BLaER1 (cell line): Measurements from ENCODE around the gene CCDC88C.

Experiments
- H3K27ac ChIP-seq: shearing (Covaris generic); formaldehyde crosslinking; 2 replicates; pipeline ENCODE4 v1.8.1; 2022
- H3K27me3 ChIP-seq: shearing (Covaris generic); formaldehyde crosslinking; 2 replicates; pipeline ENCODE4 v1.8.1; 2022
- H3K36me3 ChIP-seq: shearing (Covaris generic); formaldehyde crosslinking; 2 replicates; pipeline ENCODE4 v1.8.1; 2022
- H3K4me1 ChIP-seq: shearing (Covaris generic); formaldehyde crosslinking; 2 replicates; pipeline ENCODE4 v1.8.1; 2022
- H3K4me2 ChIP-seq: shearing (Covaris generic); formaldehyde crosslinking; 2 replicates; pipeline ENCODE4 v1.8.1; 2022
- H3K4me3 ChIP-seq: shearing (Covaris generic); formaldehyde crosslinking; 2 replicates; pipeline ENCODE4 v1.8.1; 2022
- H3K9ac ChIP-seq: shearing (Covaris generic); formaldehyde crosslinking; 2 replicates; pipeline ENCODE4 v1.8.1; 2022
- H3K9me3 ChIP-seq: shearing (Covaris generic); formaldehyde crosslinking; 2 replicates; pipeline ENCODE4 v1.8.1; 2022
- H4K20me1 ChIP-seq: shearing (Covaris generic); formaldehyde crosslinking; 2 replicates; pipeline ENCODE4 v1.8.1; 2022
- Cebpa-rat ChIP-seq: shearing (Covaris generic); IDR thresholded peaks from 2 replicates; pipeline ENCODE4 v1.8.1; 2022

CCDC88C gene

GRCh38 chr14:91374287-91374878 lies 43.2 kb downstream of the CCDC88C start:
- no peak for TF ChIP-seq Cebpa-rat
- H3K27me3 ChIP-seq, result no peaks in the 10 kb centered on the region
- H3K4me2 ChIP-seq, result peak overlapping the region; percentile 92
- peaks cover 100% of the 10 kb centered on the region for H3K4me1 ChIP-seq
- H3K9ac ChIP-seq, result peak overlapping the region; percentile 54; the same call in 1 of the 2 replicates
- peak overlapping the region; percentile 35; the same call in 1 of the 2 replicates for H3K4me3 ChIP-seq
- peaks cover 99% of the 10 kb centered on the region for H4K20me1 ChIP-seq
- peaks cover 13% of the 10 kb centered on the region for H3K36me3 ChIP-seq
- no peaks in the 10 kb centered on the region for H3K9me3 ChIP-seq
- peak overlapping the region; percentile 70 for H3K27ac ChIP-seq

- Histone ChIP-seq H3K27me3 (no peaks in the 10 kb centered on the region), H3K4me2 (peak overlapping the region; percentile 92), H3K9me3 (no peaks in the 10 kb centered on the region), H3K36me3 (peaks cover 6% of the 10 kb centered on the region), H3K4me3 (peak overlapping the region; percentile 35; the same call in 1 of the 2 replicates), H3K4me1 (peaks cover 100% of the 10 kb centered on the region), H3K9ac (peak overlapping the region; percentile 42; the same call in 1 of the 2 replicates), H3K27ac (peak overlapping the region; percentile 70), H4K20me1 (peaks cover 99% of the 10 kb centered on the region)
- TF ChIP-seq Cebpa-rat, result no peak
These were observed 43.9 kb downstream of the CCDC88C start for GRCh38 chr14:91373591-91374254.

- Histone ChIP-seq H3K27ac (peak overlapping the region; percentile 70), H3K9ac (peak overlapping the region; percentile 42; the same call in 1 of the 2 replicates), H3K4me1 (peaks cover 100% of the 10 kb centered on the region), H4K20me1 (peaks cover 99% of the 10 kb centered on the region), H3K36me3 (no peaks in the 10 kb centered on the region), H3K4me2 (peak overlapping the region; percentile 92), H3K4me3 (peak overlapping the region; percentile 35; the same call in 1 of the 2 replicates), H3K9me3 (no peaks in the 10 kb centered on the region), H3K27me3 (no peaks in the 10 kb centered on the region)
- TF ChIP-seq Cebpa-rat, result no peak
These were observed 44.7 kb downstream of the CCDC88C start for GRCh38 chr14:91372671-91373495.

GRCh38 chr14:91371990-91372375 lies 45.6 kb downstream of the CCDC88C start:
- H3K9ac ChIP-seq, result peak overlapping the region; percentile 25; the same call in 1 of the 2 replicates
- peak overlapping the region; percentile 75 for H3K27ac ChIP-seq
- H3K4me2 ChIP-seq, result peak overlapping the region; percentile 86

GRCh38 chr14:91371011-91371989 lies 46.3 kb downstream of the CCDC88C start:
- Histone ChIP-seq H3K4me3 (no peak overlapping the region), H3K9ac (peak overlapping the region; percentile 25; the same call in 1 of the 2 replicates), H3K4me2 (peak overlapping the region; percentile 86), H3K36me3 (no peaks in the 10 kb centered on the region), H3K4me1 (peaks cover 100% of the 10 kb centered on the region), H3K27ac (peak overlapping the region; percentile 75), H3K27me3 (no peaks in the 10 kb centered on the region), H4K20me1 (peaks cover 99% of the 10 kb centered on the region), H3K9me3 (no peaks in the 10 kb centered on the region)
- no peak for TF ChIP-seq Cebpa-rat

More at GRCh38 chr14:91371990-91372375, 45.6 kb downstream of the CCDC88C start:
- Histone ChIP-seq H3K36me3 (no peaks in the 10 kb centered on the region), H3K4me3 (no peak overlapping the region), H3K4me1 (peaks cover 100% of the 10 kb centered on the region), H4K20me1 (peaks cover 99% of the 10 kb centered on the region), H3K27me3 (no peaks in the 10 kb centered on the region), H3K9me3 (no peaks in the 10 kb centered on the region)
- TF ChIP-seq Cebpa-rat, result no peak

- H3K4me1 ChIP-seq, result peaks cover 100% of the 10 kb centered on the region
- H3K9me3 ChIP-seq, result no peaks in the 10 kb centered on the region
- H3K4me2 ChIP-seq, result peak overlapping the region; percentile 86
- H3K9ac ChIP-seq, result peak overlapping the region; percentile 66
- peak overlapping the region; percentile 77 for H3K27ac ChIP-seq
- H3K4me3 ChIP-seq, result peak overlapping the region; percentile 30
- no peaks in the 10 kb centered on the region for H3K36me3 ChIP-seq
- TF ChIP-seq Cebpa-rat, result no peak
- H4K20me1 ChIP-seq, result peaks cover 99% of the 10 kb centered on the region
- no peaks in the 10 kb centered on the region for H3K27me3 ChIP-seq
These were observed 47.8 kb downstream of the CCDC88C start for GRCh38 chr14:91369628-91370445.

GRCh38 chr14:91368776-91369416 lies 48.7 kb downstream of the CCDC88C start:
- TF ChIP-seq Cebpa-rat, result no peak
- Histone ChIP-seq H3K4me3 (no peak overlapping the region), H3K9ac (no peak overlapping the region), H4K20me1 (peaks cover 99% of the 10 kb centered on the region), H3K36me3 (no peaks in the 10 kb centered on the region), H3K9me3 (no peaks in the 10 kb centered on the region), H3K27ac (peak overlapping the region; percentile 77; the same call in 1 of the 2 replicates), H3K27me3 (no peaks in the 10 kb centered on the region), H3K4me2 (peak overlapping the region; percentile 86), H3K4me1 (peaks cover 100% of the 10 kb centered on the region)
